Left hindlimb (tissue), 1 donor: ENCODE results near the gene SETBP1.

Experiments
- DNase-seq: peaks from one replicate; pipeline ENCODE4 v3.0.0-alpha.2; 2018

SETBP1 gene

GRCh38 chr18:44881461-44882162, 200.9 kb downstream of the SETBP1 start:
- no peak for DNase-seq

GRCh38 chr18:44882163-44882868, 201.6 kb downstream of the SETBP1 start:
- no peak for DNase-seq

- no peak for DNase-seq
These were observed 203.0 kb downstream of the SETBP1 start for GRCh38 chr18:44883671-44884070.

GRCh38 chr18:44884431-44884830, 203.7 kb downstream of the SETBP1 start:
- DNase-seq, result no peak

- DNase-seq, result no peak
These were observed 204.8 kb downstream of the SETBP1 start for GRCh38 chr18:44885507-44885906.

GRCh38 chr18:44887227-44887631, 206.5 kb downstream of the SETBP1 start:
- no peak for DNase-seq

- no peak for DNase-seq
These were observed 208.4 kb downstream of the SETBP1 start for GRCh38 chr18:44889111-44889510.

GRCh38 chr18:44893045-44893706, 212.5 kb downstream of the SETBP1 start:
- no peak for DNase-seq

GRCh38 chr18:44893966-44894365, 213.3 kb downstream of the SETBP1 start:
- no peak for DNase-seq

GRCh38 chr18:44895176-44895798, 214.6 kb downstream of the SETBP1 start:
- DNase-seq, result no peak

- no peak for DNase-seq
These were observed 216.2 kb downstream of the SETBP1 start for GRCh38 chr18:44896846-44897245.

- DNase-seq, result no peak
These were observed 216.7 kb downstream of the SETBP1 start for GRCh38 chr18:44897411-44897810.

- no peak for DNase-seq
These were observed 217.1 kb downstream of the SETBP1 start for GRCh38 chr18:44897816-44898215.

- no peak for DNase-seq
These were observed 217.8 kb downstream of the SETBP1 start for GRCh38 chr18:44898498-44898897.

- DNase-seq, result no peak
These were observed 219.1 kb downstream of the SETBP1 start for GRCh38 chr18:44899832-44900231.

GRCh38 chr18:44900627-44901026, 219.9 kb downstream of the SETBP1 start:
- no peak for DNase-seq

- no peak for DNase-seq
These were observed 220.6 kb downstream of the SETBP1 start for GRCh38 chr18:44901283-44901682.

- no peak for DNase-seq
These were observed 222.6 kb downstream of the SETBP1 start for GRCh38 chr18:44903327-44903726.

- no peak for DNase-seq
These were observed 224.1 kb downstream of the SETBP1 start for GRCh38 chr18:44904768-44905167.

GRCh38 chr18:44909191-44909719, 228.6 kb downstream of the SETBP1 start:
- no peak for DNase-seq

- DNase-seq, result no peak
These were observed 230.6 kb downstream of the SETBP1 start for GRCh38 chr18:44911260-44911659.

GRCh38 chr18:44911773-44912172, 231.1 kb downstream of the SETBP1 start:
- DNase-seq, result no peak
